WI38 (cell line): ENCODE measurements around the gene CAMK1D.
"Not testable (repeated sequence)": the region's sequence is repeated elsewhere in the genome, so short reads cannot be mapped to it uniquely, and the experiment has no call there.

ENCODE experiments used
- H3K4me3 ChIP-seq: 2 replicates; pipeline ENCODE4 v1.5.1; 2011; ENCODE audit warnings: low read depth, mild to moderate bottlenecking, control low read depth, low read length
- CTCF ChIP-seq: IDR thresholded peaks from 2 replicates; pipeline ENCODE4 v1.5.1; 2012; ENCODE audit warnings: low read depth, mild to moderate bottlenecking, control low read depth, low read length

CAMK1D gene

DNA sequence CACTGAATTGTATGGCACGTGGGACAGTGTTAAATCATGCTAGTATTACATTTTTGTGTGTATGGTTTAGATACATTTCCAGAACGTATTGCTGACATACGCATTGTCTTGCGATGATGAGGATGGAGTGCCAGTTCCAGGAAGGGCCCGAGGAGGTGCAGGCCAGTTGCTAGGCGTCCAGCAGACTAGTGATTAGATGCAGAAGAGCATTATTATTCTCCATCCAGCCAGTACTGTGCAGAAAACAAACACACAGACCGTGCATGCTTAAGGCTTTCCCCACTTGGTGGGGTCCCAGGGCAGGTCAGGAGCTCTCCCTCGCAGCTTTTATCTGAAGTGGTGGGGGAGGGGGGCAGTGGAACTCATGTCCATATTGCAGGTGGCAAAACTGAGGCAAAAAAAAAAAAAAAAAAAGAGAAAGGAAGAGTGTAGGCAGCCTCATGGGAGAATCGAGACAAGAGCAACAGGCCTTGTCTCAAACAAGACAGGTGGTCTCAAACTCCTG, 189.2 kb downstream of the CAMK1D start:
- H3K4me3 ChIP-seq, result no peak overlapping the region
- no peak for TF ChIP-seq CTCF

GRCh38 chr10:12539350-12540164, 190.2 kb downstream of the CAMK1D start:
- H3K4me3 ChIP-seq, result no peak overlapping the region
- TF ChIP-seq CTCF, result no peak

DNA sequence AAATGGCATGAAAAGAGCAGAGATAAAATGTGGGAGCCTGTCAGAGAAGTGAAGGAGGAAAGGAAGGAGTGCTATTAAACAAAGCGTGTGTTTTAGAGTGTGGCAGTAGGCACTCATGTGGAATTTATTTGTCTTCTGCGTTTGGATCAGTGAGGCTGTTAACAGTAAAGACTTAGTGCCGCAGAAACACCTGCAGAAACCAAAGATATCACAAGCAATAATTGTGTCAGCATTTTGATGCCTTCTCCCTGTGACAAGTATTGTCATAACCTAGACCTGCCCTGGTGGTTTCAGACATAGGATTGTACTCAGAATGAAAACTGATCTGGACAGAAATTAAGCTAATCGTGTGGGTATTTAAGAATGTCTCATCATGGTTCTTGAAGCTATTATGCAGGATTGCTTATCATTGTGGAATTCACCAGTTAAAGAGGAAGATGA, 191.0 kb downstream of the CAMK1D start:
- no peak overlapping the region for H3K4me3 ChIP-seq
- no peak for TF ChIP-seq CTCF

DNA sequence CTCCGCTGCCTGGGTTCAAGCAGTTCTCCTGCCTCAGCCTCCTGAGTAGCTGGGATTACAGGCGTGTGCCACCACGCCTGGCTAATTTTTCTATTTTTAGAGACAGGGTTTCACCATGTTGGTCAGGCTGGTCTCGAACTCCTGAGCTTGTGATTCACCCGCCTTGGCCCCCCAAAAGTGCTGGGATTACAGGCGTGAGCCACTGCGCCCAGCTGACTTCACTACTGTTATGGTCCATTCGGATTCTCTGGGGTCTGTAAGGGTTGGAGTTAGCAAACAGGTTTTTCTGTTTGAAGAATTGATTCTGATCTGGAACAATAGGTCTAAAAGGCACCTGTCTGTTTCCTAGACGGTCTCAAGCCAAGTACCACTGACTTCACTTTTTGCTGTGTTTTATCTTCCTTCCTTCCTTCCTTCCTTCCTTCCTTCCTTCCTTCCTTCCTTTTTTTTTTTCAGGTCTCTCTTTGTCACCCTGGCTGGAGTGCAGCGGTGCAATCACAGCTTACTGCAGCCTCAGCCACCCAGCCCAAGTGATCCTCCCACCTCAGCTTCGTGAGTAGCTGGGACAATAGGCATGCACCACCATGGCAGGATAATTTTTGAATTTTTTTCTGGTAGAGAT, 192.2 kb downstream of the CAMK1D start:
- TF ChIP-seq CTCF, result no peak
- no peak overlapping the region for H3K4me3 ChIP-seq

- TF ChIP-seq CTCF, result no peak
- H3K4me3 ChIP-seq, result no peak overlapping the region
Measured at GRCh38 chr10:12542133-12542670, 192.9 kb downstream of the CAMK1D start.

DNA sequence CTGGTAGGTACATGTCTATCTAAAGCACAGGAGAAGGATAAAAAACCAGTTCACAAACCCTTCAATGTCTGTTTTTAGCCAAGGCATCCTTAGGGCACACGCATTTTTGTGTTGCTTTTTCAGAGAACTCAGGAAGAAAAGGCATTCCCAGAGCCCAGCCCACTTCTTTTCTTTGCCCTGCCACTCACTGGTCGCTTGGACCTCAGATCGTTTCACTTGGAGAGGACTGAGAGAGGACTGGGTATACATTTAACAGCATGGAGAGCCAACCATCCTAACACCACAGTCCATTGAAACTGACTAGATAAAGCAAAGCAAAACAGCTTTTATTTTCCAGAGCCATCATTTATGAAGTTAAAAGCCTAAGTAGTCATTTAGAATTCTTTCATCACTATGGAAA, 194.2 kb downstream of the CAMK1D start:
- TF ChIP-seq CTCF, result no peak

DNA sequence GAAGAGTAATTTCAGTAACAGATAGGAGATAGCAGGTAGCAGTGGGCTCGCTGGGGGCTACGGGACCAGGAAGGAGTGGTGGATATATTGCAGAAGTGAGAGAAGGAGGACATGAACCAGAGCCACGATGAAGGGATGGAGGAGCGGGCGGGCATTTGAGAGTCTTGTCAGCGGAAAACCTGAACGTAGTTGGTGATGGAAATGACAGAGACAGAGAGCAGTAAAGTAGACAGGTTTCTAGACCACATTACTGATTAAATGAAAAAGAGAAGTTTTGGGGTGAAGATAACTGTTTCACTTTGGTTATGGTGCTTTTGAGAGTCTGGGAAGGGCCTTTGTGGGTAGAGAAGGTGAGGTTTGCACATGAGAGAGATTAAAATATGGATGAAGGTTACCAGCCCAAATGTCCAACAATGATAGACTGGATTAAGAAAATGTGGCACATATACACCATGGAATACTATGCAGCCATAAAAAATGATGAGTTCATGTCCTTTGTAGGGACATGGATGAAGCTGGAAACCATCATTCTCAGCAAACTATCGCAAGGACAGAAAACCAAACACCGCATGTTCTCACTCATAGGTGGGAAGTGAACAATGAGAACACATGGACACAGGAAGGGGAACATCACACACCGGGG, 196.9 kb downstream of the CAMK1D start:
- H3K4me3 ChIP-seq, result not testable (repeated sequence)

More for the DNA sequence above, 194.2 kb downstream of the CAMK1D start:
- H3K4me3 ChIP-seq, result no peak overlapping the region
